Kidney epithelial cell (primary cell): Measurements from ENCODE around the gene FCGR2B. TPM values are rescaled to one million over a fixed set of nuclear protein-coding genes. Genes with fewer than 3 reads are reported as not detected.

Experiments
- DNase-seq: peaks from one replicate; pipeline ENCODE4 v3.0.0-alpha.2; 2010; ENCODE audit warnings: low read depth
- H3K27me3 ChIP-seq: 2 replicates; pipeline ENCODE4 v1.6.0; 2011; ENCODE audit warnings: low read length; ENCODE audit not compliant: control insufficient read depth, insufficient read depth
- H3K36me3 ChIP-seq: 2 replicates; pipeline ENCODE4 v1.5.1; 2011; ENCODE audit warnings: low read length; ENCODE audit not compliant: control insufficient read depth, insufficient read depth
- H3K4me3 ChIP-seq: 2 replicates; pipeline ENCODE4 v1.5.1; 2011; ENCODE audit warnings: low read depth, mild to moderate bottlenecking, control low read depth, low read length
- CTCF ChIP-seq: IDR thresholded peaks from 2 replicates; pipeline ENCODE4 v1.5.1; 2011; ENCODE audit warnings: mild to moderate bottlenecking, moderate library complexity, low read length, control low read depth, inconsistent platforms; ENCODE audit not compliant: insufficient read depth, poor library complexity, severe bottlenecking
- total RNA-seq: library from RNA; depleted of rRNA; stranded (reverse); fragments of >200 nt; gene quantifications from 2 replicates; pipeline ENCODE4 v1.2.3, GENCODE V29; 2015

The FCGR2B gene
- total RNA-seq, 1 donor from 2014 or later: not detected

GRCh38 chr1:161702250-161702649 lies 39.3 kb downstream of the FCGR2B start:
- no peaks in the 10 kb centered on the region for H3K27me3 ChIP-seq
- peak; percentile 56 for DNase-seq
- TF ChIP-seq CTCF: no peak
- H3K4me3 ChIP-seq: no peak overlapping the region
- no peaks in the 10 kb centered on the region for H3K36me3 ChIP-seq

- H3K4me3 ChIP-seq: no peak overlapping the region
These were observed 42.6 kb downstream of the FCGR2B start for GRCh38 chr1:161705537-161705936.

GRCh38 chr1:161706113-161706481 lies 43.2 kb downstream of the FCGR2B start:
- Histone ChIP-seq H3K36me3 (no peaks in the 10 kb centered on the region), H3K27me3 (no peaks in the 10 kb centered on the region), H3K4me3 (no peak overlapping the region)
- DNase-seq: no peak
- no peak for TF ChIP-seq CTCF

More at GRCh38 chr1:161705537-161705936, 42.6 kb downstream of the FCGR2B start:
- no peak for DNase-seq
- no peaks in the 10 kb centered on the region for H3K27me3 ChIP-seq
- H3K36me3 ChIP-seq: no peaks in the 10 kb centered on the region
- TF ChIP-seq CTCF: no peak

- H3K36me3 ChIP-seq: no peaks in the 10 kb centered on the region
- no peak for TF ChIP-seq CTCF
- H3K27me3 ChIP-seq: no peaks in the 10 kb centered on the region
- no peak within 1 kb of the TSS for H3K4me3 ChIP-seq
- peak; percentile 78 for DNase-seq
These were observed 43.8 kb downstream of the FCGR2B start, which contains the start of gene FCRLA for GRCh38 chr1:161706482-161707347. Gene FCRLA, plus strand, starts transcription at chr1:161707229. Its CDS starts 36 bp downstream, at chr1:161707265.

GRCh38 chr1:161707503-161707902 lies 44.6 kb downstream of the FCGR2B start:
- no peak for DNase-seq
- Histone ChIP-seq H3K4me3 (no peak overlapping the region), H3K36me3 (no peaks in the 10 kb centered on the region), H3K27me3 (no peaks in the 10 kb centered on the region)
- TF ChIP-seq CTCF: no peak
